Thymus (tissue), 11 donors: ENCODE measurements around the gene PAFAH1B1. TPM values are rescaled to one million over a fixed set of nuclear protein-coding genes. Genes with fewer than 3 reads are reported as not detected.

Experiments
- DNase-seq, 9 donors: peaks; one replicate each; pipeline ENCODE4 v3.0.0-alpha.2; 2013; ENCODE audit warnings: low spot score in 9 of 9, low read depth in 6 of 9, missing footprints in 1 of 9
- H3K27ac ChIP-seq, 2 donors: one replicate each; pipeline ENCODE4 v1.5.1; 2013; ENCODE audit warnings: control low read depth in 1 of 2, low read depth in 1 of 2, low read length in 1 of 2, mild to moderate bottlenecking in 1 of 2, moderate library complexity in 1 of 2
- H3K27me3 ChIP-seq, 2 donors: one replicate each; pipeline ENCODE4 v1.5.1; 2013; ENCODE audit warnings: low read length in 1 of 2; ENCODE audit not compliant: control insufficient read depth in 2 of 2, insufficient read depth in 1 of 2
- H3K36me3 ChIP-seq, 2 donors: one replicate each; pipeline ENCODE4 v1.5.1; 2013; ENCODE audit warnings: low read length in 1 of 2, mild to moderate bottlenecking in 1 of 2, moderate library complexity in 1 of 2; ENCODE audit not compliant: control insufficient read depth in 2 of 2, insufficient read depth in 2 of 2
- H3K4me1 ChIP-seq, 2 donors: one replicate each; pipeline ENCODE4 v1.5.1; 2013; ENCODE audit warnings: low read length in 2 of 2; ENCODE audit not compliant: control insufficient read depth in 2 of 2, insufficient read depth in 2 of 2
- H3K4me3 ChIP-seq, 2 donors: one replicate each; pipeline ENCODE4 v1.5.1; 2013; ENCODE audit warnings: low read length in 2 of 2, control low read depth in 1 of 2, mild to moderate bottlenecking in 1 of 2
- H3K9me3 ChIP-seq, 2 donors: one replicate each; pipeline ENCODE4 v1.5.1; 2013; ENCODE audit warnings: low read length in 1 of 2, mild to moderate bottlenecking in 1 of 2; ENCODE audit not compliant: control insufficient read depth in 2 of 2, insufficient read depth in 1 of 2
- WGBS: extraction: QIAGEN DNeasy Blood & Tissue Kit; methylation state at CpG from one replicate; pipeline ENCODE4 v1.1.7; 2013; 5-methylcytosine and 5-hydroxymethylcytosine counted together
- polyA plus RNA-seq: library from polyadenylated mRNA; stranded (reverse); fragments of 200-250 nt; gene quantifications from one replicate; pipeline ENCODE4 v1.2.3, GENCODE V29; 2013
- total RNA-seq: library from RNA; stranded (reverse); fragments of 120-200 nt; gene quantifications from one replicate; pipeline ENCODE4 v1.2.4, GENCODE V29; 2013
- donor health status: healthy.

The PAFAH1B1 gene
- total and polyA plus RNA-seq, 2 donors = 52.1 to 52.2 TPM

DNA sequence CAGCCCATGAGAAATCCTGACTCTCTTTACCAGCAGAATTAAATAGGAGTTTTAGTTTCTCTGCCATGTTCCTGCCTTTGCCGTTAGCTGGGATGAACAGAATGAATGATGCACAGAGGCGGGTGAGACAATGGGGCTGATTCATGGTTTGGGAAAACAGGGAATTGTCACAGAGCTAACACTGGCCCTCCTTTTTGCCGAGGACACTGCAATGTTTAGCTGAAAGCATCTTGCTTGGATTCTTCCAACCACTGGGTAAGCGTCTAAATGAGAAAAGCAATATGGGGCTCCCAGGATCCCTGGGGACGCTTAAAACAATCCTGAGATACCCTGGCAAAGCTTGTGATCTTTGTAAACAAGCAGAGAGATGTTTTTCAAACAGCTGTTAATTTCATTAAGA is 12.8 kb upstream of the PAFAH1B1 start:
- no peak for DNase-seq
- 79% methylated on average over 5 of the region's 5 CpGs for WGBS
- Histone ChIP-seq H3K36me3 (no peaks in the 10 kb centered on the region), H3K27ac (no peak overlapping the region), H3K27me3 (no peaks in the 10 kb centered on the region), H3K9me3 (no peaks in the 10 kb centered on the region), H3K4me3 (no peak overlapping the region), H3K4me1 (no peaks in the 10 kb centered on the region)

DNA sequence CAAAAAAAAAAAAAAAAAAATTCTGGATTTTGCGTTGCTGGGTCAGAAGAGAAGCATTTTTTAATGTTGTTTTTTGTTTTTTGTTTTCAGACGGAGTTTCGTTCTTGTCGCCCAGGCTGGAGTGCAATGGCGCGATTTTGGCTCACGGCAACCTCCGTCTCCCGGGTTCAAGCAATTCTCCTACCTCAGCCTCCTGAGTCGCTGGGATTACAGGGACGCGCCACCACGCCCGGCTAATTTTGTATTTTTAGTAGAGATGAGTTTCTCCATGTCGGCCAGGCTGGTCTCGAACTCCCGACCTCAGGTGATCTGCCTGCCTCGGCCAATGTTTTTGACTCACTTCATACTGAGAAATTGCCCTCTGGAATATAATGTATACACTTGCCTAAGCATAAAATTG is 11.0 kb upstream of the PAFAH1B1 start:
- no peak for DNase-seq
- H3K27me3 ChIP-seq = no peaks in the 10 kb centered on the region
- WGBS = 98% methylated on average over 18 of the region's 18 CpGs
- no peak overlapping the region for H3K27ac ChIP-seq
- no peaks in the 10 kb centered on the region for H3K4me1 ChIP-seq
- no peaks in the 10 kb centered on the region for H3K9me3 ChIP-seq
- no peaks in the 10 kb centered on the region for H3K36me3 ChIP-seq
- no peak overlapping the region for H3K4me3 ChIP-seq

DNA sequence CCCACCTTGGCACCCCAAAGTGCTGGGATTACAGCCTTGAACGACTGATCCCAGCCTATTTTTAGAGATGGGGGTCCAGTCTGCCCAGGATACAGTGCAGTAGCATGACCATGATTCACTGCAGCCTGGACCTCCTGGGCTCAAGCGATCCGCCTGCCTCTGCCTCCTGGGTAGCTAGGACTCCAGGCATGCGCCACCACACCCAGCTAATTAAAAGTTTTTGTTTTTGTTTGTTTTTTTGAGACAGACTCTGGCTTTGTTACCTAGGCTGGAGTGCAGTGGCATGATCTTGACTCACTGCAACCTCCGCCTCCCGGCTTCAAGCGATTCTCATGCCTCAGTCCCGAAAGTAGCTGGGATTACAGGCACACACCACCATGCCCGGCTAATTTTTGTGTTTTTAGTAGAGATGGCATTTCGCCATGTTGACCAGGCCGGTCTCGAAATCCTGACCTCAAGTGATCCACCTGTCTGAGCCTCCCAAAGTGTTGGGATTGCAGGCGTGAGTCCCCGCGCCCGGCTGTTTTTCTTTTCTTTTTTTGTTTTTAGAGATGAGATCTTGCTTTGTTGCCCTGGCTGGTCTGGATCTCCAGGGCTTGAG is 2.3 kb upstream of the PAFAH1B1 start:
- Histone ChIP-seq H3K4me1 (peaks cover 4 to 12% of the 10 kb centered on the region in 2 donors), H3K27me3 (no peaks in the 10 kb centered on the region), H3K9me3 (no peaks in the 10 kb centered on the region), H3K36me3 (no peaks in the 10 kb centered on the region), H3K4me3 (no peak overlapping the region), H3K27ac (no peak overlapping the region)
- no peak for DNase-seq
- 97% methylated on average over 16 of the region's 16 CpGs for WGBS

DNA sequence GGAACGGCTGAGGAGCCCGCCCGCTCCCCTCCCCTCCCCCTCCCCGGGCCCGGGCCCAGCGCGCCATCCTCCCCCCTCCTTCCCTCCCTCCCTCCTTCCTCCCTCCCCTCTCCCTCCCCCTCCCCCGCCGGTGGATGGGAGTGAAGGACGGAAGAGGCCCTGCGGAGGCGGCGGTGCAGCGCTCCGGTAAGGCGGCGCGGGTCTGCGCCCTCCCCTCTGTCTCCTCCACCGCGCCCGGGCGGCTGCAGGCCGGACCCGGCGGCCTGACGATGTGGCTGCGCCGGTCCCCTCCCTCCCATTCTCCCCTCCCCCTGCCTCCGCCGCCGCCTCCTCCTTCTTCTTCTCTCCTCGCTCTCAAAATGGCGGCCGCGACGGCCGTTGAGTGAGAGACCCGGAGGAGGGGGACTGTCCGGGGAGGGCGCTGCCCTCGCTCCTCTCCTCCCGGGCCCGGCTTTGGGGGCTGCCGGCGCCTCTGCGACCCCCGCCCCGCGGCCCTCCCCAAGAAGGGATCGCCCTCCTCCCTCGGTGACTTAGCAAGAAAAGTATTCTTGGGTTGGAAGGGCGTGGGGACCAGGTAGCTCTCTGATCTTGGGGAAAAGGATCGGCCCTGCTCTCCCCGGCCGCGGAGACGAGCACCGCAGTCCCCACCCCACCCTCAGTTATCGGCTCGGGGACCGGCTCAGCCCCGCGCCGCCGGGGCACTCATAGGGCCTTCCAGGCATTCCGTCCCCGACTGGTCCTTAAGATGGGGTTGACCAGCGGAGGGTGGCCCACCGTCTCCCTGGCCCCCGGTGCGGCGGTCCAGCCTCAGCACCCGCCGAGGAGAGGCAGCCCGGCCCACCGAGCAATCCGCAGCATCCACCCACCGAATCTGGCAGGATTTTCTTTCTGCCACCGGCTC is 617 bp downstream of the PAFAH1B1 start:
- Histone ChIP-seq H3K4me3 (peak overlapping the region; percentile 94 to 96), H3K9me3 (no peaks in the 10 kb centered on the region), H3K27me3 (no peaks in the 10 kb centered on the region), H3K36me3 (no peaks in the 10 kb centered on the region), H3K4me1 (peaks cover 4 to 16% of the 10 kb centered on the region in 2 donors), H3K27ac (peak overlapping the region; percentile 98)
- peak; percentile 48 to 93 (median 83) for DNase-seq
- WGBS = under 1% methylated on average over 79 of the region's 80 CpGs

DNA sequence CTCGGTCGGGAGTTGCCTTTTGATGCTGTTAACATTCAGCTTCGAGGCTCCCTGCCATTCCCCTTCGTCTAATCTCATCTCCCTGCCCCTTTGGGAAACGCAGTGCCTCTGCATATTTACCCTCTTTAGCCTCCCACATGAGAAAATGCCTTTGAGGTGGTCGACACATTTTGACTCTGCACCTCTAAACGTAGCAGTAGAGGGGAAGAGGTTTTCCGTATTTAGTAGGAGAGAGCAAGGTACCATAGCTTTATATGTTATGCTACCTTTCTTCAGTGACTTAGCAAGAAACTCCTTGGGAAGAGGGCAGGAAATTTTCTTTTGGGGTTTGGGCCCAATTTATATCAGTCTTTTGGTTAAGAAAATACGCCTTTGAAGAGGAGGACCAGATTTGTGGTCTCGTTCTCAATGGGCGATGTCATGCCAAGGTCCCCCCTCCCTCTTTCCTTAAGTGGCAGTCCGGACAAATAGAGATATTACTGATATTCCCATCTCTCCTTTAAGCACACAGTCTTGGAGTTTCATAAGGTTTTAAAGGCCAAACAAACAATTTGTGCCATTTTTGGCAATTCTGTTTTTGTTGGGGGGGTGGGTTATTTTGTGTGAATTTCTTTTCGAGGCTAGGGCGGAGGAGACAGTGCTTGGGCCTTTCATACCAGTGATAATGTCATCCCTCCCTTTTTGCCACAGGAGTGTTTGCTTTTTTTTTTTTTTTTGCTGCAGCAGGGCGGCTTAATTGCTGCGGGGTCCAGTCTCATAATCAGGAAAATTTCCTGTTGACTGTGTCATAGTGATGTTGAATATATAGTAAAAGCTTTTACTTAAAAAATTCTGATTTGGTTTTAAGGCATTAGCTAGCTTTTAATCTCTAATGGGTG is 1.5 kb downstream of the PAFAH1B1 start:
- DNase-seq = peak in 7 of 9 donors; percentile 28 to 73 (median 38)
- Histone ChIP-seq H3K27me3 (no peaks in the 10 kb centered on the region), H3K4me1 (peaks cover 4 to 16% of the 10 kb centered on the region in 2 donors), H3K9me3 (no peaks in the 10 kb centered on the region), H3K4me3 (peak overlapping the region; percentile 94 to 96), H3K27ac (peak overlapping the region; percentile 98), H3K36me3 (no peaks in the 10 kb centered on the region)
- 11% methylated on average over 16 of the region's 16 CpGs for WGBS

DNA sequence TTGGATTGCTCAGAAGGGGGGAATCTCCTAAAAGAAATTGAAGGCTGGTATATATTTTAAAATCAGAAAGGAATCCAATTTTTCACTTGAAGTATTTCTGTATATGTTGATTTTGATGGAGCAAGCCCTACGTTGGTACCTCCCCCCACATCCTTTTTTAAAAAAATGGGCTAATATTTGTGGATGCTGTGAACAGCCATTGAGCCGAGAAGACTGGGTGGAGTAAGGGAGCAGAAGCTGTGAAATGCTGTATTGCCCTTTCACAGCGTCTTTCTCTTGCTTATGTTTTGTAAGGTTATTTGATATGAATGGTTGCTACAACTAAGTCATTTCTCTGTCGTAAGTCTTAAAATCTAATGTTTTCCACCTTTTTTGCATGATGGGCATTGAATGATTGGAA is 2.3 kb downstream of the PAFAH1B1 start:
- H3K27ac ChIP-seq = no peak overlapping the region
- DNase-seq = no peak
- 41% methylated on average over 4 of the region's 4 CpGs for WGBS

DNA sequence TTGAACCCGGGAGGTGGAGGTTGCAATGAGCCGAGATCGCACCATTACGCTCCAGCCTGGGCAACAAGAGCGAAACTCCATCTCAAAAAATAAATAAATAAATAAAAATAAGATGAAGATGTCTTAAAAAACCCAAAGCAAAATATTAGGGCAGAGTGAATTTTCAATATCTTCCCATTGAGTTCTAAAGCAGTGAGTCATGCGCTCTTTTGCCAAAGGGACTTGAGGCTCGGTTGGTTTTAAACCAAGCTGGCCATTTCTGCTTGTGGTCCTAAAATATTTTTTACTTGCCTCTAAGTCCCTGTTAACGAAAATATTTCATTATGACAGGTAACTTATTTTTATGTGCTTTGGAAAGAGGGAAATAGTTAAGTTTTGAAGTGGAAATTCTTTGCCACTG is 4.7 kb downstream of the PAFAH1B1 start:
- H3K4me1 ChIP-seq = peaks cover 4 to 10% of the 10 kb centered on the region in 2 donors
- no peaks in the 10 kb centered on the region for H3K27me3 ChIP-seq
- H3K36me3 ChIP-seq = no peaks in the 10 kb centered on the region
- WGBS = 95% methylated on average over 8 of the region's 8 CpGs
- no peaks in the 10 kb centered on the region for H3K9me3 ChIP-seq
- no peak overlapping the region for H3K27ac ChIP-seq
- no peak for DNase-seq
- H3K4me3 ChIP-seq = no peak overlapping the region

More for the DNA sequence above, 2.3 kb downstream of the PAFAH1B1 start:
- Histone ChIP-seq H3K4me1 (peaks cover 4 to 16% of the 10 kb centered on the region in 2 donors), H3K36me3 (no peaks in the 10 kb centered on the region), H3K9me3 (no peaks in the 10 kb centered on the region), H3K27me3 (no peaks in the 10 kb centered on the region), H3K4me3 (peak overlapping the region; percentile 94 to 96)

DNA sequence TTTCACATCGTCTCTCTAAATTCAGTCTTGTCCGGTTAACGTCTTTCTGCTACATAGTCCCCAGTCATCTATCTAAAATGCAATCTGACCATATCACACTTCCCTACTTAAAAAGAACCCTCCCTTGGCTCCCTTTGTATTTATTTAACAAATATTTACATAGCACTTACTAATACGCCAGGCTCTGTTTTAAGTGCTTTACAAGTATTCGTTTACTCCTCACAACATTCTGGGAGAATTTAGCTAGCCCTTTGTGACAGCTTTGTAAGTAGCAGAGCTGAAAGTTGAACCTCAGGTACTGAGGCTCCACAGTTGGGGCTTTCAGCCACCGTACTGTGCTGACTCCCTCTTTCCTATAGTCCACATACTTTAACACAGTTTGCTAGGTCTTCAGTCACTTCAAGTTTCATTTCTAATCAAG is 9.2 kb downstream of the PAFAH1B1 start:
- H3K27me3 ChIP-seq = no peaks in the 10 kb centered on the region
- DNase-seq = no peak
- H3K27ac ChIP-seq = no peak overlapping the region
- H3K4me3 ChIP-seq = no peak overlapping the region
- H3K9me3 ChIP-seq = no peaks in the 10 kb centered on the region
- H3K36me3 ChIP-seq = peaks cover 6 to 15% of the 10 kb centered on the region in 2 donors
- H3K4me1 ChIP-seq = no peaks in the 10 kb centered on the region
- 90% methylated on average over 6 of the region's 6 CpGs for WGBS
